Neural progenitor cell (in vitro differentiated cells): ENCODE data around the gene KIAA0753. TPM values are rescaled to one million over a fixed set of nuclear protein-coding genes. Genes with fewer than 3 reads are reported as not detected.

Source experiments
- DNase-seq: peaks from one replicate; pipeline ENCODE4 v3.0.0-alpha.2; 2016; ENCODE audit warnings: low spot score
- H2AFZ ChIP-seq: fragments of 200-600 bp; sonication (generic); replicated peaks from 2 replicates; pipeline ENCODE4 v1.6.1; 2016; ENCODE audit warnings: antibody characterized with exemption
- H3F3A ChIP-seq: fragments of 200-600 bp; sonication (generic); 2 replicates; pipeline ENCODE4 v1.6.1; 2016; ENCODE audit warnings: antibody characterized with exemption, low read depth
- H3K27ac ChIP-seq: fragments of 200-600 bp; sonication (generic); 2 replicates; pipeline ENCODE4 v1.5.1; 2016; ENCODE audit warnings: mild to moderate bottlenecking
- H3K27me3 ChIP-seq: fragments of 200-600 bp; sonication (generic); 2 replicates; pipeline ENCODE4 v1.6.1; 2016; ENCODE audit warnings: mild to moderate bottlenecking, moderate library complexity
- H3K36me3 ChIP-seq: fragments of 200-600 bp; sonication (generic); 2 replicates; pipeline ENCODE4 v1.5.1; 2016
- H3K4me1 ChIP-seq: fragments of 200-600 bp; sonication (generic); 2 replicates; pipeline ENCODE4 v1.6.1; 2016; ENCODE audit warnings: mixed run types
- H3K4me2 ChIP-seq: fragments of 200-600 bp; sonication (generic); 2 replicates; pipeline ENCODE4 v1.6.1; 2016
- H3K4me3 ChIP-seq: fragments of 200-600 bp; sonication (generic); 2 replicates; pipeline ENCODE4 v1.5.1; 2016
- H3K79me2 ChIP-seq: fragments of 200-600 bp; sonication (generic); 2 replicates; pipeline ENCODE4 v1.6.1; 2016; ENCODE audit warnings: low read depth
- H3K9ac ChIP-seq: fragments of 200-600 bp; sonication (generic); 2 replicates; pipeline ENCODE4 v1.6.1; 2016
- H3K9me3 ChIP-seq: fragments of 200-600 bp; sonication (generic); 2 replicates; pipeline ENCODE4 v1.5.1; 2016; ENCODE audit warnings: low read depth
- H4K20me1 ChIP-seq: fragments of 200-600 bp; sonication (generic); 2 replicates; pipeline ENCODE4 v1.6.1; 2016; ENCODE audit warnings: low read depth
- H3K27ac Mint-ChIP-seq: 3 replicates; pipeline ENCODE4 v1.8.0; 2021; ENCODE audit warnings: mixed read lengths
- H3K27me3 Mint-ChIP-seq: 2 replicates; pipeline ENCODE4 v1.8.0; 2022; ENCODE audit warnings: low read depth, mild to moderate bottlenecking, inconsistent platforms, moderate library complexity, mixed read lengths; ENCODE audit not compliant: insufficient read depth
- H3K36me3 Mint-ChIP-seq: 3 replicates; pipeline ENCODE4 v1.8.0; 2021; ENCODE audit warnings: mixed read lengths
- H3K4me1 Mint-ChIP-seq: 3 replicates; pipeline ENCODE4 v1.8.0; 2021; ENCODE audit warnings: mixed read lengths
- H3K4me3 Mint-ChIP-seq: 3 replicates; pipeline ENCODE4 v1.8.0; 2021; ENCODE audit warnings: mild to moderate bottlenecking, moderate library complexity, mixed read lengths
- H3K9me3 Mint-ChIP-seq: 3 replicates; pipeline ENCODE4 v1.8.0; 2020; ENCODE audit warnings: mixed read lengths
- EZH2 ChIP-seq: fragments of 200-600 bp; sonication (generic); IDR thresholded peaks from 2 replicates; pipeline ENCODE4 v1.6.1; 2017; ENCODE audit warnings: antibody characterized with exemption, mild to moderate bottlenecking, moderate library complexity
- EZH2phosphoT487 ChIP-seq: fragments of 200-600 bp; sonication (generic); IDR thresholded peaks from 2 replicates; pipeline ENCODE4 v1.6.1; 2017; ENCODE audit warnings: antibody characterized with exemption
- total RNA-seq: library from RNA; depleted of rRNA; stranded (reverse); fragments of >200 nt; gene quantifications from 2 replicates; pipeline ENCODE4 v1.2.3, GENCODE V29; 2015; ENCODE audit warnings: low replicate concordance
- TF ChIP-seq, protein P1 (sequence below): fragments of 200-600 bp; sonication (generic); IDR thresholded peaks from 2 replicates; pipeline ENCODE4 v1.5.1; 2017; ENCODE audit warnings: antibody characterized with exemption, mild to moderate bottlenecking

KIAA0753 gene
- total RNA-seq, 1 donor from 2014 or later: 24.1 TPM

DNA sequence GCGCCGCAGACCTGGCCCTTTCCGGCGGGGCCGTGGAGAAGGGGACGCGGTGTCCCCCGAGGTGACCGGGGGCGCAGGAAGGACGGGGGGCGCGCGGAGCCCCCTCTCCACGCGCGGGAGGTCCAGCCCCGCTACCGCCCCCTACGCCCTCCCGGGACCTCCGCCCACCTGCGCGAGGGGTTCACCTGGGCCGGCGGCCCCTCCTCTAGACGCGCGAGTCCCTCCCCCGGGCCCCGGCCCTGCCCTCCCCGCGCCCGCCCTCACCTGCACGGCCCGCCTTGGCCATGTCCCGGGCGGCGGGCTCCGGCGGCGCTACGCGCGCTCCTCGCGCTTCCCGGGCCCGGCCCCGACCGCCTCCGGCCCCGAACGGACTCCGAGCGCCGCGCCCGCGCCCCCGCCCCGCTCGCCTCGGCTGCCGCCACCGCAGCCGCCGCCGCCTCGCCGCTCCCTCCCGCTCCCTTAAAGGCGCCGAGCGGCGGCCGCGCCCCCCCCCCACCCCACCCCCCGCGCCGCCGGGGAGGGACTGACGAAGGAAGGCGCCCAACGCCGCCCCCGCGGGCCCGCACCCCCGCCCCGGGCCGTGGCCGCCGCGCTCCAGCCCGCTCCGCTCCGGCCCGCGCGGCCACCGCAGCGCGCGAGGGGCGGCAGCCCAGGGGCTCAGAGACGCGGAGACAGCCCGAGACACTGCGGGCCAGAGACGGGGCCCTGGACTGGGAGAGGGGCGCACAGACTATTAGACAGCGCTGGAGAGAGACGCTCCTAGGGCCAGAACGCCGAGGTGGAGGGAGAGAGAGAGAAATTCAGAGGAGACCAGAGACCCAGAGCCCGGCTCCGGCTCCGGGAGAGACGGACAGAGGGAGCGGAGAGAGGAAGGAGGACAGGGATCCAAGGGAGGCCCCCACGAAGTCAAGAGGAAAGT, 84.1 kb downstream of the KIAA0753 start, which contains the start of gene PITPNM3:
TSS of gene PITPNM3 (minus strand) at position 435 of the 919 bp plus-strand sequence. CDS start at position 286, 149 bp downstream.
- Histone ChIP-seq H3K9ac (no peak within 1 kb of the TSS), H3K9me3 (no peaks in the 10 kb centered on the region), H3K4me2 (peak within 1 kb of the TSS; percentile 94), H3K27me3 (peaks cover 51% of the 10 kb centered on the region), H2AFZ (peak within 1 kb of the TSS; percentile 73), H3K36me3 (no peaks in the 10 kb centered on the region), H3K79me2 (no peaks in the 10 kb centered on the region), H4K20me1 (no peaks in the 10 kb centered on the region), H3K27ac (no peak within 1 kb of the TSS), H3K4me1 (peaks cover 19% of the 10 kb centered on the region), H3K4me3 (peak within 1 kb of the TSS; percentile 69), H3F3A (peaks cover 16% of the 10 kb centered on the region)
- peak; percentile 72 for DNase-seq
- peak within 1 kb of the TSS; percentile 84 for H3K4me3 Mint-ChIP-seq
- TF ChIP-seq, protein P1, sequence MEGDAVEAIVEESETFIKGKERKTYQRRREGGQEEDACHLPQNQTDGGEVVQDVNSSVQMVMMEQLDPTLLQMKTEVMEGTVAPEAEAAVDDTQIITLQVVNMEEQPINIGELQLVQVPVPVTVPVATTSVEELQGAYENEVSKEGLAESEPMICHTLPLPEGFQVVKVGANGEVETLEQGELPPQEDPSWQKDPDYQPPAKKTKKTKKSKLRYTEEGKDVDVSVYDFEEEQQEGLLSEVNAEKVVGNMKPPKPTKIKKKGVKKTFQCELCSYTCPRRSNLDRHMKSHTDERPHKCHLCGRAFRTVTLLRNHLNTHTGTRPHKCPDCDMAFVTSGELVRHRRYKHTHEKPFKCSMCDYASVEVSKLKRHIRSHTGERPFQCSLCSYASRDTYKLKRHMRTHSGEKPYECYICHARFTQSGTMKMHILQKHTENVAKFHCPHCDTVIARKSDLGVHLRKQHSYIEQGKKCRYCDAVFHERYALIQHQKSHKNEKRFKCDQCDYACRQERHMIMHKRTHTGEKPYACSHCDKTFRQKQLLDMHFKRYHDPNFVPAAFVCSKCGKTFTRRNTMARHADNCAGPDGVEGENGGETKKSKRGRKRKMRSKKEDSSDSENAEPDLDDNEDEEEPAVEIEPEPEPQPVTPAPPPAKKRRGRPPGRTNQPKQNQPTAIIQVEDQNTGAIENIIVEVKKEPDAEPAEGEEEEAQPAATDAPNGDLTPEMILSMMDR: peak; percentile 6
- peak; percentile 34 for TF ChIP-seq EZH2
- no peak for TF ChIP-seq EZH2phosphoT487
- H3K27me3 Mint-ChIP-seq: peaks cover 35% of the 10 kb centered on the region
- H3K27ac Mint-ChIP-seq: no peak within 1 kb of the TSS
- H3K9me3 Mint-ChIP-seq: no peaks in the 10 kb centered on the region
- peaks cover 19% of the 10 kb centered on the region for H3K4me1 Mint-ChIP-seq
- H3K36me3 Mint-ChIP-seq: no peaks in the 10 kb centered on the region

DNA sequence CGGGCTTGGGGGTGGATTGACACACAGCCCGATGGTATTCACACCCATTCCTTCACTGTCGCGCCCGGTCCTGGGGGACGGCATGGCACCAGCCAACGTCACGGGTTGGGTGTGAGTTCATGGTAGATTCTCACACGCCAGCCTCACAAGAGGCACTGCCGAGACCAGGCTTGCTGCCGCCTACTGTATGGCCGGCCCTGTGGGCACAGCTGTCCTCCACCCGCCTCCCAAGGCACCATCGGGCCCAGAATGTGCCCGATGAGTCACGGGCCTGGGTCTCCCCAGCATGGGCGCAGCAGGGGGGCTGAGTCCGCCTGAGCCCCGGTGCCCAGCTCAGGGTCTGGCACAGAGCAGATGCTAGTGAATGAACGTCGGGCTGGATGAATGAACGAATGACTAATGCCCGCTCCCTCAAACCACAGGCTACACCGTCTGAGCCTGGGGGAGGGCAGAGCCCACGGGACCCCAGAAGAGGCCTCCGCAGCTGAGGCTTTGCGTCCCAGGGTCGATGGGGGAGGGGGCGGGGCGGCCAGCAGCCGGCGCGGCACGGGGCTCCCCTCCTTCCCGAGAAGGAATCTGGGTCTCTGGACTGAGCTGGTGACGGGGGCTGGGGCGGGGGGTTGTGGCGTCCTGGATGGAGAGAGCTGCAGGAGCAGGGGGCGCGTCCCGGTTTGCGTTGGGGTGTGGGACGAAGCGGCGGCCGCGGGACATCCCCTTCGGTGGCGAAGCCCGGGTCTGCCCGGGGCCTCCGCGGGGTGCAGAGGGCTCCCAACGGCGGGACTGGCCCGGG, 85.0 kb downstream of the KIAA0753 start:
- peak overlapping the region; percentile 83 for H3K4me3 Mint-ChIP-seq
- peaks cover 35% of the 10 kb centered on the region for H3K27me3 Mint-ChIP-seq
- no peaks in the 10 kb centered on the region for H4K20me1 ChIP-seq
- peaks cover 45% of the 10 kb centered on the region for H3K27me3 ChIP-seq
- no peaks in the 10 kb centered on the region for H3K79me2 ChIP-seq
- H3K4me1 Mint-ChIP-seq: peaks cover 19% of the 10 kb centered on the region
- peak overlapping the region; percentile 74 for H3K4me2 ChIP-seq
- no peaks in the 10 kb centered on the region for H3K9me3 Mint-ChIP-seq
- peak overlapping the region; percentile 5 for H2AFZ ChIP-seq
- H3K36me3 ChIP-seq: no peaks in the 10 kb centered on the region
- no peak overlapping the region for H3K27ac ChIP-seq
- H3K9ac ChIP-seq: no peak overlapping the region
- peak; percentile 39 for TF ChIP-seq EZH2phosphoT487
- TF ChIP-seq, protein P1: no peak
- peak; percentile 64 for TF ChIP-seq EZH2
- peaks cover 16% of the 10 kb centered on the region for H3F3A ChIP-seq
- peak; percentile 74 for DNase-seq
- H3K9me3 ChIP-seq: no peaks in the 10 kb centered on the region
- H3K36me3 Mint-ChIP-seq: no peaks in the 10 kb centered on the region
- peak overlapping the region; percentile 69 for H3K4me3 ChIP-seq
- peaks cover 19% of the 10 kb centered on the region for H3K4me1 ChIP-seq
- no peak overlapping the region for H3K27ac Mint-ChIP-seq

DNA sequence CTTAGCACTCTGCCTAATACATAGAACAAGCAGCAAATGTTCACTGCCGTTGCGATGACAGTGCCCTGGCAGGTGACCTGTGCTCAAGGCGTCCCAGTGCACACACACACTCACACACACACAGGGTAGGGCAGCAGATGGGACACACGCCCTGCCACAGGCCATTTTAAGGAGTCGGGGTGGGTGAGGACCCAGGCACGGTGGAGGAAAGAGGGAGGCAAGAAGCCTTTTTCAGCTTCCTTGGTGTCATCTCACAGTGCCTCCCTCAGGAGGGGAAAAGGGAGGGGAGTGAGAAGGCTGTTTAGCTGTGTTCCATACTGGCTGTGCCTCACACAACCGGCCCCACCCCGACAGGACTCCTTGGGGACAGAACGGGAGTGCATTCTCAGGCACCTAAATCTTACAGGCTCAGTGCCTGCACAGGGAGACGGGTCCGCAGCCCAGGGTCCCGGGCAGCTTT, 85.6 kb downstream of the KIAA0753 start:
- TF ChIP-seq, protein P1: no peak
- TF ChIP-seq EZH2phosphoT487 (no peak), EZH2 (no peak)

More for the DNA sequence above, 85.6 kb downstream of the KIAA0753 start:
- H3K4me2 ChIP-seq: peak overlapping the region; percentile 74
- Mint-ChIP-seq H3K36me3 (no peaks in the 10 kb centered on the region), H3K9me3 (no peaks in the 10 kb centered on the region), H3K27me3 (peaks cover 38% of the 10 kb centered on the region), H3K4me3 (peak overlapping the region; percentile 83), H3K4me1 (peaks cover 19% of the 10 kb centered on the region), H3K27ac (peak overlapping the region; percentile 6)
- H3K36me3 ChIP-seq: no peaks in the 10 kb centered on the region
- peak; percentile 48 for DNase-seq
- no peaks in the 10 kb centered on the region for H3K79me2 ChIP-seq
- peak overlapping the region; percentile 69 for H3K4me3 ChIP-seq
- peaks cover 16% of the 10 kb centered on the region for H3F3A ChIP-seq
- peaks cover 19% of the 10 kb centered on the region for H3K4me1 ChIP-seq
- no peaks in the 10 kb centered on the region for H4K20me1 ChIP-seq
- no peak overlapping the region for H3K9ac ChIP-seq
- H3K9me3 ChIP-seq: no peaks in the 10 kb centered on the region
- H3K27me3 ChIP-seq: peaks cover 44% of the 10 kb centered on the region
- H2AFZ ChIP-seq: no peak overlapping the region
- H3K27ac ChIP-seq: no peak overlapping the region
